T-helper 2 cell treated with Interferon-gamma antibody and Interleukin-4, amounts not matched to agents 5 μg/mL and 100 μg/mL, for 36 hours (primary cell): ENCODE measurements around the gene TMCC1.
"Not testable (repeated sequence)": the region's sequence is repeated elsewhere in the genome, so short reads cannot be mapped to it uniquely, and the experiment has no call there.

Experiments
- DNase-seq: peaks from one replicate; pipeline ENCODE4 v3.0.0; 2021; ENCODE audit warnings: low spot score
- H3K27ac Mint-ChIP-seq: one replicate; pipeline ENCODE4 v1.8.0; 2021; ENCODE audit warnings: mild to moderate bottlenecking, mixed read lengths
- H3K27me3 Mint-ChIP-seq: one replicate; pipeline ENCODE4 v1.8.0; 2021; ENCODE audit warnings: low read depth, mixed read lengths
- H3K36me3 Mint-ChIP-seq: one replicate; pipeline ENCODE4 v1.8.0; 2021; ENCODE audit warnings: low read depth, mixed read lengths
- H3K4me1 Mint-ChIP-seq: one replicate; pipeline ENCODE4 v1.8.0; 2021; ENCODE audit warnings: low read depth, mixed read lengths
- H3K4me3 Mint-ChIP-seq: one replicate; pipeline ENCODE4 v1.8.0; 2022; ENCODE audit warnings: mild to moderate bottlenecking, moderate library complexity, mixed read lengths
- H3K9me3 Mint-ChIP-seq: one replicate; pipeline ENCODE4 v1.8.0; 2021; ENCODE audit warnings: mixed read lengths

TMCC1 gene

DNA sequence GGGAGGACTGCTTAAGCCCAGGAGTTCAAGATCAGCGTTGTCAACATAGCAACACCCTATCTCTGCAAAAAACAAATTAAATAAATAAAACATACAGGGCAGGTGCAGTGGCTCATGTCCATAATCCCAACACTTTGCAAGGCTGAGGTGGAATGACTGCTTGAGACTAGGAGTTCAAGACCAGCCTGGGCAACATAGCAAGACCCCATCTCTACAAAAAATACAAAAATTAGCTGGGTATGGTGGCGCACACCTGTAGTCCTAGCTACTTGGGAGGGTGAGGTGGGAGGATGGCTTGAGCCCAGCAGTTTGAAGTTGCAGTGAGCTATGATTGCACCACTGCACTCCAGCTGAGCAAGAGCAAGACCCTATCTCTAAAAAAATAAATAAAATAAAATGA, 19.0 kb downstream of the TMCC1 start:
- peaks cover 34% of the 10 kb centered on the region for H3K36me3 Mint-ChIP-seq
- not testable (repeated sequence) for H3K9me3 Mint-ChIP-seq, H3K27me3 Mint-ChIP-seq, H3K4me1 Mint-ChIP-seq, H3K4me3 Mint-ChIP-seq, DNase-seq, H3K27ac Mint-ChIP-seq

DNA sequence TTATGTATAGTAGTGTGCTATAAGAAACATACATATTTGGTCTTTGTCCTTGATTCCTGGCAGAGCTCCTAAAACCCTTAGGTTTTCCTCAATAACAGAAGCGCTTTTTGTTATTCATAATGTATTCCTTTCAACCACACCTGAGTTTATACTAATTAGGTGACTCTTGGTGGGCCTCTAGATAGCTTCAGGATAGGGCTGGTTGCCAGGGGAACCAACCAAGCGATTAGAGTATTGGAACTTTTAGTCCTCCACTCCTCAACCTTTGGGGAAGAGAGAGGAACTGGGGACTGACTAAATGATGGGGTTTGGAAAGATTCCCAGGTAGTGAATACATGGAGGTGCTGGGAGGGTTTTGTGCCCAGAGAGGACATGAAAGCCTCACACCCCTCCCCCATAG, 24.6 kb downstream of the TMCC1 start:
- Mint-ChIP-seq H3K4me1 (peaks cover 2% of the 10 kb centered on the region), H3K27me3 (no peaks in the 10 kb centered on the region), H3K4me3 (no peak overlapping the region), H3K36me3 (peaks cover 23% of the 10 kb centered on the region), H3K9me3 (no peaks in the 10 kb centered on the region), H3K27ac (no peak overlapping the region)
- no peak for DNase-seq

DNA sequence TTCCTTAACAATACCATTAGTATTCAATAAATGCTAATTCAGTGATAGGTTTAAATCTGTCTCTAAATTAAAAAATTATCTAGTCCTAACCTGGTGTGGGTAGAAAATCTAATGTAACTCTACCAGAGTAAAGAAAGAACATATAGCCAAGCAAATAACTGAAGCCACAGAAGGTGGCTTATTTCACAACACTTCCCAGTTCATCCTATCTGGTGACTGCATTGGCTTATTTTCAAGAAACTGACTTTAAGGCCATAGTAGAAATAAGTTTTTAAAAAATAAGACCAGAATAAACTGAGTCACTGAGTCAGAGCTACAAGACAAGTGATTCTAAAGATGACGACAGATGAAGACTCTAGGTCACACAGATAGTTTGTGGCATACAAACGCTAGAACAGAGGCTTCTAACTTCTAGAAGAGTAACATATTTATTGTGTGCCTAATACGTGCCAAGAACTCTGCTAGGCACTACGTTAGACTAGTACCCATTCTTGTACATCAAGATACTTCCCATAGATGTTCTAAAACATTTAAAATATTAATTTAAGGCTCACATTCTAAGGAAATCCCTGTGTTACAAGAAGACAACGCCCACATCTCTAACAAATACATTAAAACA, 25.9 kb downstream of the TMCC1 start:
- no peaks in the 10 kb centered on the region for H3K27me3 Mint-ChIP-seq
- no peaks in the 10 kb centered on the region for H3K9me3 Mint-ChIP-seq
- H3K4me1 Mint-ChIP-seq = peaks cover 2% of the 10 kb centered on the region
- no peak for DNase-seq
- H3K27ac Mint-ChIP-seq = no peak overlapping the region
- no peak overlapping the region for H3K4me3 Mint-ChIP-seq
- H3K36me3 Mint-ChIP-seq = peaks cover 25% of the 10 kb centered on the region

DNA sequence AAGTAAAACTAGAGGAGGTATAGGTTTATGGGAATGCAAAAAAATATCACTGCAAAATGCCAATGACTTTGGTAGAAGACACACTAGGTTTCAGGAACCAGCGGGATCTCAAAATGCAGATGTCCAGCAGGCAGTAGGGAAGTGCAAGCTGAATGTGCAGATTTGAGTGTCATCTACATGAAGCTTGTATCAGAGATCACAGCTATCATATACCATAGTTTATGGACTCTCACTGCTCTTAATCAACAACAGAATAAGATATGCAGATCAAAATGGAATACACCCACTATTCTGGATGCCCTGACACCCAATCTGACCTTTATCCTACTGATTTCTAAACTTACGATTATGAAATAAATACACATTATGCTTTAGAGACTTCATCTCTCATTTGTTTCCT, 27.7 kb downstream of the TMCC1 start:
- DNase-seq = no peak
- H3K9me3 Mint-ChIP-seq = no peaks in the 10 kb centered on the region

DNA sequence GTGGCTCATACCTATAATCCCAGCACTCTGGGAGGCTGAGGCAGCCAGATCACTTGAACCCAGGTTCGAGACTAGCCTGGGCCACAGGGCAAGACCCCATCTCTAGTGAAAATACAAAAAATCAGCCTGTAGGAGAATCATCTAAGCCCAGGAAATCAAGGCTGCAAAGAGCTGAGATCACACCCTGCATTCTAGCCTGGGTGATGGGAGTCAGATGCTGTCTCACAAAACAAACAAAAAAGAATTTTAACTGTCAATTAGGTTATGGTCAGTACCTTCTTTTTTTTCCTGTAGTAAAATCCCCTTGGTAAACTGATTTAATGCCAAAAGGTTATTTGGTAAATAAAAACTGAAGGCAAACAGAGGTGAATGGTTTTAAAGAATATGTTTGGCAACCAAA, 29.0 kb downstream of the TMCC1 start:
- Mint-ChIP-seq H3K27me3 (no peaks in the 10 kb centered on the region), H3K4me1 (no peaks in the 10 kb centered on the region), H3K36me3 (peaks cover 18% of the 10 kb centered on the region), H3K27ac (no peak overlapping the region), H3K4me3 (no peak overlapping the region), H3K9me3 (no peaks in the 10 kb centered on the region)
- DNase-seq = no peak

More for the DNA sequence above, 27.7 kb downstream of the TMCC1 start:
- Mint-ChIP-seq H3K4me1 (no peaks in the 10 kb centered on the region), H3K27me3 (no peaks in the 10 kb centered on the region), H3K36me3 (peaks cover 20% of the 10 kb centered on the region), H3K4me3 (no peak overlapping the region), H3K27ac (no peak overlapping the region)

DNA sequence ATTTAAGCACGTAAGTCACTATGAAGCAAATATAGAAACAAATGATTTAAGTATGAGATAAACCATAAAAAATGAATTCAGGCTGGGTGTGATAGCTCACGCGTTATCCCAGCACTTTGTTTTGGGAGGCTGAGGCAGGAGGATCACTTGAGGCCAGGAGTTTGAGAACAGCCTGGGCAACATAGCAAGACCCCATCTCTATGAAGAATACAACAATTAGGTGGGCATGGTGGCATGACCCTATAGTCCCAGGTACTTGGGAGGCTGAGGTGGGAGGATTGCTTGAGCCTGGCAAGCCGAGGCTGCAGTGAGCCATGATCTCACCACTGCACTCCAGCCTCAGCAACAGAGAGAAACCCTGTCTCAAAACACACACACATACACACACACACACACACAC, 34.2 kb downstream of the TMCC1 start:
- peaks cover 25% of the 10 kb centered on the region for H3K36me3 Mint-ChIP-seq
- peaks cover 11% of the 10 kb centered on the region for H3K4me1 Mint-ChIP-seq
- no peaks in the 10 kb centered on the region for H3K27me3 Mint-ChIP-seq
- DNase-seq = no peak
- H3K9me3 Mint-ChIP-seq = no peaks in the 10 kb centered on the region
- H3K27ac Mint-ChIP-seq = no peak overlapping the region
- no peak overlapping the region for H3K4me3 Mint-ChIP-seq

DNA sequence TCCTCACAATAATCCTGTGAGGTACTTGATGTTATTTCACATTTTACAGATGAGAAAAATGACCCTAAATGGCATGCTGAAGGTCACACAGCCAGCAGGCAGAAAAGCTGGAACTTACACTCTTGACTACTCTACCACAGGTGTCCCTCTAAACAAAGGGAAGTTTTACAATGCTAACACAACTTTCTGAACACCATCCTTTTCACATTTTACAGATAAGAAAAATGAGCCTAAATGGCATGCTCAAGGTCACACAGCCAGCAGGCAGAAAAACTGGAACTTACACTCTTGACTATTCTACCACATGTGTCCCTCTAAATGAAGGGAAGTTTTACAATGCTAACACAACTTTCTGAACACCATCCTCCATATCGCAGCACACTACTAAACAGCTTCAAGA, 35.6 kb downstream of the TMCC1 start:
- DNase-seq = no peak
- H3K4me3 Mint-ChIP-seq = no peak overlapping the region
- H3K4me1 Mint-ChIP-seq = peaks cover 14% of the 10 kb centered on the region

DNA sequence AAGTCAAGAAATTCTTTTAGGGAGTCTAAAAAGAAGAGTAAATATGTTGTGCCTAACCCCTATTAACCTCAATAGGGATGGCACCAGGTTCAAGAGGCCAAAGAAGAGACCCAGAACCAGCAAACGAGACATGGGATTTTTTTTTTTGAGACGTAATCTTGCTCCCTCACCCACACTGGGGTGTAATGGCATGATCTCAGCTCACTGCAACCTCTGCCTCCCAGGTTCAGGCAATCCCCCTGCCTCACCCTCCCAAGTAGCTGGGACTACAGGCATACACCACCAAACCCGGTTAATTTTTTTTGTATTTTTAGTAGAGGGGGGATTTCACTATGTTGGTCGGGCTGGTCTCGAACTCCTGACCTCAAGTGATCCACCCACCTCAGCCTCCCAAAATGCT, 36.7 kb downstream of the TMCC1 start:
- H3K27ac Mint-ChIP-seq, H3K4me3 Mint-ChIP-seq: not testable (repeated sequence)

More for the DNA sequence above, 35.6 kb downstream of the TMCC1 start:
- H3K36me3 Mint-ChIP-seq = peaks cover 27% of the 10 kb centered on the region
- H3K27me3 Mint-ChIP-seq = no peaks in the 10 kb centered on the region
- H3K9me3 Mint-ChIP-seq = no peaks in the 10 kb centered on the region
- no peak overlapping the region for H3K27ac Mint-ChIP-seq

DNA sequence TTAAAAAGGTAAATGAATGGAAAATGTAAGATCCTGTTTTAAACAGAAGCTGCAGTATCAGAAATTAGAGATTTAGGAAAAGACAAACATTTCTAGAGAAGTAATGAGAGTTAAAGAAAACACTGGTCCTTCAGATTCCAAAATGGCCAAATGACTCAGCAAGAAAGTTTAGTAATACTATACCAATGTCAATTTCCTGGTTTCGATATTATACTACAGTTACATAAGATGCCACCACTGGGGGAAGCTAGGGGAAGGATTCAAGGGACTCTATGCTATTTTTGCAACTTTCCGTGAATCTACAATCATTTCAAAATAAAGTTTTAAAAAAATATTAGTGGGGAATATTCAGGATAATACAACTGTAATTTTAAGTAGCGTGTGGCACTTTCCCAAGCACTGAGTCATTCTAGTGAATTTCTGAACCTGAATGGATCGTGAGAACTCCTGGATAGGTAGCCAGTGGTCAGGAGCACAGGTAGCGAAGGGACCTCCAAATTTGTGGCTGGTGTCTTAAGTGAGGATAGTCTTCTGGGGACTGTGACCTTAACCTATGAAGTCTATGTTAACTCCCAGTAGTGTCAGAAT, 37.6 kb downstream of the TMCC1 start:
- Mint-ChIP-seq H3K36me3 (peaks cover 28% of the 10 kb centered on the region), H3K4me1 (peaks cover 14% of the 10 kb centered on the region), H3K27ac (no peak overlapping the region), H3K9me3 (no peaks in the 10 kb centered on the region), H3K4me3 (no peak overlapping the region), H3K27me3 (no peaks in the 10 kb centered on the region)
- DNase-seq = no peak

More for the DNA sequence above, 36.7 kb downstream of the TMCC1 start:
- peaks cover 14% of the 10 kb centered on the region for H3K4me1 Mint-ChIP-seq
- not testable (repeated sequence) for H3K27me3 Mint-ChIP-seq, DNase-seq, H3K9me3 Mint-ChIP-seq
- H3K36me3 Mint-ChIP-seq = peaks cover 23% of the 10 kb centered on the region

DNA sequence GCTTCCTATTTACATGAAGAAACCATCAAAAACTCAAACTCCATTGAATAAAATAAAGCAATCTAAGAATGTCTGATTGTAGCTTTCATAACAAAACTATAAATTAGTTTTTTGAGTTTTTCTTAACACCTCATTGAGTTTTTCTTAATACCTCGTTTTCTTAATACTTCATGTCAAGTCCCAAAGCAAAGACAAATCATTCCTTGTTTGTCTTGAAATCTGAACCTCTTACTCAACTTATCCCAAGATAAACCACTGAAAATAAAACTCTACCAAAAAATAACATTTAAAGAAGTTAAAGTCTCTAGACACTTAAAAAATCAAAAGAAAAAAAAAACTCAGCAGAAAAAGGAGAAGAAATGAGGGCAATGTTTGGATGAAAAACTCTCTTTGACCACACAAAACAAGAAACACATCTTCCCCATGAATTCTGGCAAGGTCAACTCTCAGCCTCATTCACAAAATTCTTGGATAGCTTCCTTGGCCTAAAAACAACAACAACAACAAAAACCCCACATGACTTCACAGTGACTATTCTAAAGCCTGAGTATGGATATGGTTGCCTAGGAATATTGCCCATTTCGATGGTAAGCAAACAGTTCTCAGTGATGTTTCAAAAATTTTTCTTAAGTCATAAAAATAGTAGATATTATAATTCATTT, 38.2 kb downstream of the TMCC1 start:
- Mint-ChIP-seq H3K9me3 (peaks cover 2% of the 10 kb centered on the region), H3K4me1 (peaks cover 14% of the 10 kb centered on the region), H3K4me3 (no peak overlapping the region), H3K27me3 (no peaks in the 10 kb centered on the region), H3K27ac (no peak overlapping the region), H3K36me3 (peaks cover 30% of the 10 kb centered on the region)
- no peak for DNase-seq

DNA sequence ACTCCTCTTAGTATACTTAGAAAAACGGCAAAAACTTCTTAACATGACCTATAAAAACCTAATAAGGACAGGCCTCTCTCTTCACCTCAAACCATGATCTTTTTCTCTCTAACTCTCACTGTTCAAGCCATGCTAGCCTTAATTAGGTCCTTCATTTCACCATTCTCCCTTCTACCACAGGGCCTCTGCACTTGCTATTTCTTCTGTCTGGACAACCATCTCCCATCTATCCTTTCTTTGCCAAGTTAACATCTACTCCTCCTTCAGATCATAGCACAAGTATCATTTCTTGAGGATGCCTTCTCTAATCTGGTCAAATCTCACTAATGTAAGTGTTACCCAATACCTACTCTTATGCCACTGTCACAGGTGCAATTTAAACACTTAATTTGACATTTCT, 39.1 kb downstream of the TMCC1 start:
- Mint-ChIP-seq H3K27me3 (no peaks in the 10 kb centered on the region), H3K9me3 (peaks cover 6% of the 10 kb centered on the region), H3K36me3 (peaks cover 33% of the 10 kb centered on the region), H3K27ac (no peak overlapping the region), H3K4me3 (no peak overlapping the region), H3K4me1 (peaks cover 14% of the 10 kb centered on the region)
- DNase-seq = no peak

DNA sequence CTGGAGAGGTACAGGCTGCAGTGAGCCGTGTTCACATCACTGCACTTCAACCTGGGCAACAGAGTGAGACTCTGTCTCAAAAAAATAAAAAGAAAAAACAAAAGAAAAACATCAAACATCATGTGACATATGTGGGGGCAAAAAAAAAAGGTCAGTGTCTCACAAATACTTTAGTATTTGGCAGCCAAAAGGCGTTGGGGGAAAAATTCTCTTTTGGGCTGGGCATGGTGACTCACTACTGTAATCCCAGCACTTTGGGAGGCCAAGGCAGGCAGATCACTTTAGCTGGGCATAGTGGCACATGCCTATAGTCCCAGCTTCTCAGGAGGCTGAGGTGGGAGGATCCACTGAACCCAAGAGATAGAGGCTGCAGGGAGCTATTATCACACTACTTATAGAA, 47.6 kb downstream of the TMCC1 start:
- Mint-ChIP-seq H3K27ac (no peak overlapping the region), H3K36me3 (peaks cover 25% of the 10 kb centered on the region), H3K9me3 (peaks cover 17% of the 10 kb centered on the region), H3K4me1 (no peaks in the 10 kb centered on the region), H3K27me3 (no peaks in the 10 kb centered on the region), H3K4me3 (no peak overlapping the region)
- DNase-seq = no peak

DNA sequence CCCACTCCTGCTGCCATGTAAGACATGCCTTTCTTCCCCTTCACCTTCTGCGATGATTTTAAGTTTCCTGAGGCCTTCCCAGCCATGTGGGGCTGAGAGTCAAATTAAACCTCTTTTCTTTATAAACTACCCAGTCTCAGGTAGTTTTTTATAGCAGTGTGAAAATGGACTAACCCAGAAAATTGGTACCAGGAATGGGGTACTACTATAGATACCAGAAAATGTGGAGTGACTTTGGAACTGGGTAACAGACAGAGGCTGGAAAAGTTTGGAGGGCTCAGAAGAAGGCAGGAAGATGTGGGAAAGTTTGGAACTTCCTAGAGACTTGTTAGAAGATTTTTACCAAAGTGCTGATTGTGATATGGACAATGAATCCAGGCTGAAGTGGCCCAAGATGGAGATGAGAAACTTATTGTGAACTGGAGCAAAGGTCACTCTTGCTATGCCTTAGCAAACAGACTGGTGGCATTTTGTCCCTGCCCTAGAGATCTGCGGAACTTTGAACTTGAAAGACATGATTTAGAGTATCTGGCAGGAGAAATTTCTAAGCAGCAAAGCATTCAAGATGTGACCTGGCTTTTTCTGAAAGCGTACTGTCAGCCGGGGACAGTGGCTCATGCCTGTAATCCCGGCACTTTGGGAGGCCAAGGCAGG, 52.7 kb downstream of the TMCC1 start:
- Mint-ChIP-seq H3K27me3 (no peaks in the 10 kb centered on the region), H3K9me3 (peaks cover 11% of the 10 kb centered on the region), H3K36me3 (peaks cover 14% of the 10 kb centered on the region), H3K27ac (no peak overlapping the region), H3K4me3 (no peak overlapping the region), H3K4me1 (no peaks in the 10 kb centered on the region)
- DNase-seq = no peak

DNA sequence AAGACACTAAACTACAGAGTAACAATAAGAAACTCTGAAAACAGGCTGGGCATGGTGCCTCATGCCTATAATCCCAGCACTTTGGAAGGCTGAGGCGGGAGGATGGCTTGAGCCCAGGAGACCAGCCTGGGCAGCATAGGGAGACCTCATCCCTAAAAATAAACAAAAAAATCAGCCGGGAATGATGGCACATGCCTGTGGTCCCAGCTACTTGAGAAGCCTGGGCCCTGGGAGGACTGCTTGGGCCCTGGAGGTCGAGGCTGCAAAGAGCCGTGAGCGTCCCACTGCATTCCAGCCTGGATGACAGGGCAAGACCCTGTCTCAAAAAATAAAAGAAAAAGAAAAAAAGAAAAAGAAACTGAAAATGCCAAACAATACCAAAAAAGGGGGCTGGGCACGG, 55.4 kb downstream of the TMCC1 start:
- Mint-ChIP-seq H3K27me3 (no peaks in the 10 kb centered on the region), H3K4me3 (no peak overlapping the region), H3K36me3 (peaks cover 12% of the 10 kb centered on the region), H3K27ac (no peak overlapping the region), H3K4me1 (no peaks in the 10 kb centered on the region), H3K9me3 (peaks cover 2% of the 10 kb centered on the region)
- no peak for DNase-seq
